ENCODE data around the gene KHDRBS1. TPM values are rescaled to one million over a fixed set of nuclear protein-coding genes. Genes with fewer than 3 reads are reported as not detected.
"Not testable (repeated sequence)": the region's sequence is repeated elsewhere in the genome, so short reads cannot be mapped to it uniquely, and the experiment has no call there.

Gene KHDRBS1
- total RNA-seq, 1 donor from 2014 or later = 128 TPM

DNA sequence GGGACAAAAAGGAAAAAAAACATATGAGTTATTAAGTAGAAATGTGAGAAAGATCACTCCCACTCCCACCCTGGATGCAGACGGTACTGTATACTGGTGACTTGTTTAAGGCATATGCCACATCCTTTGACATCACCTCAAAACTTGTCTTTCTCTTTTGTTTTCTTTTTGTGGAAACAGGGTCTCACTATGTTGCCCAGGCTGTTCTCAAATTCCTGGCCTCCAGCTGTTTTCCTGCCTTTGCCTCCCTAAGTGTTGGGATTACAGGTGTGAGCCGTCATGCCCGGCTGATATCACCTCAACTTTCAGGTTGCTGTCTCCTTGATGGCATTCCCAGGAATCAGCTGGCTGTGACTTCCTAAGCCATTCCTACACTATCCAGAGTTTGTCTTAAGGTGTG is 18.4 kb upstream of the KHDRBS1 start:
- Mint-ChIP-seq H3K9me3 (ENCODE audit: unreplicated experiment) (no peaks in the 10 kb centered on the region), H3K27ac (ENCODE audit: unreplicated experiment) (no peak overlapping the region), H3K36me3 (ENCODE audit: unreplicated experiment) (no peaks in the 10 kb centered on the region), H3K4me3 (ENCODE audit: unreplicated experiment) (no peak overlapping the region), H3K27me3 (ENCODE audit: unreplicated experiment) (peaks cover 2% of the 10 kb centered on the region), H3K4me1 (ENCODE audit: unreplicated experiment) (peaks cover 3% of the 10 kb centered on the region)
- DNase-seq (ENCODE audit: extremely low spot score, unreplicated experiment) = no peak
- no peak for TF ChIP-seq CTCF (IDR thresholded peaks at IDR 0.05)

- not testable (repeated sequence) for DNase-seq (ENCODE audit: extremely low spot score, unreplicated experiment); H3K4me3 Mint-ChIP-seq (ENCODE audit: unreplicated experiment); H3K27me3 Mint-ChIP-seq (ENCODE audit: unreplicated experiment); H3K36me3 Mint-ChIP-seq (ENCODE audit: unreplicated experiment); H3K27ac Mint-ChIP-seq (ENCODE audit: unreplicated experiment); H3K4me1 Mint-ChIP-seq (ENCODE audit: unreplicated experiment); H3K9me3 Mint-ChIP-seq (ENCODE audit: unreplicated experiment)
Measured at GRCh38 chr1:31996121-31996520, 17.5 kb upstream of the KHDRBS1 start.

GRCh38 chr1:32001863-32002262 is 11.8 kb upstream of the KHDRBS1 start:
- no peaks in the 10 kb centered on the region for H3K36me3 Mint-ChIP-seq (ENCODE audit: unreplicated experiment)
- no peak for TF ChIP-seq CTCF (IDR thresholded peaks at IDR 0.05)
- DNase-seq (ENCODE audit: extremely low spot score, unreplicated experiment) = no peak
- H3K4me3 Mint-ChIP-seq (ENCODE audit: unreplicated experiment) = no peak overlapping the region
- no peaks in the 10 kb centered on the region for H3K9me3 Mint-ChIP-seq (ENCODE audit: unreplicated experiment)
- peaks cover 11% of the 10 kb centered on the region for H3K4me1 Mint-ChIP-seq (ENCODE audit: unreplicated experiment)
- no peaks in the 10 kb centered on the region for H3K27me3 Mint-ChIP-seq (ENCODE audit: unreplicated experiment)
- no peak overlapping the region for H3K27ac Mint-ChIP-seq (ENCODE audit: unreplicated experiment)

DNA sequence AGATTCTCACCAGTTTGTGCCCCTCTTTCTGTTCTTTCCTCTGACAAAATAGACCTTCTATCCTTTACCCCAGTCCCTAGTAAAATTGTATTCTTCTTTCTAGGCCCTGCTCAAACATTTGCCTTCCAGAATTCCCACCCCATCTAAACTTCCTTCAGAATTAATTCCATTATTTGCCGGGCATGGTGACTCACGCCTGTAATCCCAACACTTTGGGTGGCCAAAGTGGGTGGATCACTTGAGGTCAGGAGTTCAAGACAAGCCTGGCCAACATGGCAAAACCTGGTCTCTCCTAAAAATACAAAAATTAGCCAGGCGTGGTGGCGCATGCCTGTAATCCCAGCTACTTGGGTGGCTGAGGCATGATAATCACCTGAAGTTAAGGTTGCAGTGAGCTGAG is 11.4 kb upstream of the KHDRBS1 start:
- H3K27me3 Mint-ChIP-seq (ENCODE audit: unreplicated experiment); H3K36me3 Mint-ChIP-seq (ENCODE audit: unreplicated experiment); H3K9me3 Mint-ChIP-seq (ENCODE audit: unreplicated experiment); H3K27ac Mint-ChIP-seq (ENCODE audit: unreplicated experiment); DNase-seq (ENCODE audit: extremely low spot score, unreplicated experiment); H3K4me3 Mint-ChIP-seq (ENCODE audit: unreplicated experiment): not testable (repeated sequence)
- H3K4me1 Mint-ChIP-seq (ENCODE audit: unreplicated experiment) = peaks cover 11% of the 10 kb centered on the region

DNA sequence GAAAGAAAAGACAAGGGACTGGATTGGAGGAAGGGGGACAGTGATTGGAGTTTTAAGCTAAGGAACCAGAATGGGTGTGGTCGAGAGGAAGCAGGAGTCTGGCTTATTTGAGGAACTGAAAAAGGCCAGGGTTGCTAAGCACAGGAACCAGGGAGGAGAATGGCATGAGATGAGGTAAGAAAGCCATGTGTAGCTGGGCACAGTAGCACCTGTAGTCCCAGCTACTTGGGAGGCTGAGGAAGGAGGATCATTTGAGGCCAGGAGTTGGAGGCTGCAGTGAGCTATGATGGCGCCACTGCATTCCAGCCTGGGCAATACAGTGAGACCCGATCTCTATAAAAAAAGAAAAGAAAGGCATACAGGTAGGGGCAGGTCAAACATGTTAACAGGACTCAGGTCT is 8.1 kb upstream of the KHDRBS1 start:
- DNase-seq (ENCODE audit: extremely low spot score, unreplicated experiment) = no peak
- TF ChIP-seq CTCF (IDR thresholded peaks at IDR 0.05) = no peak
- H3K4me1 Mint-ChIP-seq (ENCODE audit: unreplicated experiment) = peaks cover 11% of the 10 kb centered on the region
- H3K27me3 Mint-ChIP-seq (ENCODE audit: unreplicated experiment) = no peaks in the 10 kb centered on the region
- no peaks in the 10 kb centered on the region for H3K36me3 Mint-ChIP-seq (ENCODE audit: unreplicated experiment)
- H3K4me3 Mint-ChIP-seq (ENCODE audit: unreplicated experiment) = no peak overlapping the region
- no peak overlapping the region for H3K27ac Mint-ChIP-seq (ENCODE audit: unreplicated experiment)
- no peaks in the 10 kb centered on the region for H3K9me3 Mint-ChIP-seq (ENCODE audit: unreplicated experiment)

GRCh38 chr1:32007591-32007940 is 6.1 kb upstream of the KHDRBS1 start:
- H3K36me3 Mint-ChIP-seq (ENCODE audit: unreplicated experiment) = no peaks in the 10 kb centered on the region
- peaks cover 6% of the 10 kb centered on the region for H3K4me1 Mint-ChIP-seq (ENCODE audit: unreplicated experiment)
- no peak for TF ChIP-seq CTCF (IDR thresholded peaks at IDR 0.05)
- no peaks in the 10 kb centered on the region for H3K27me3 Mint-ChIP-seq (ENCODE audit: unreplicated experiment)
- H3K4me3 Mint-ChIP-seq (ENCODE audit: unreplicated experiment) = no peak overlapping the region
- no peak overlapping the region for H3K27ac Mint-ChIP-seq (ENCODE audit: unreplicated experiment)
- no peak for DNase-seq (ENCODE audit: extremely low spot score, unreplicated experiment)
- H3K9me3 Mint-ChIP-seq (ENCODE audit: unreplicated experiment) = no peaks in the 10 kb centered on the region

Data from osteocyte (in vitro differentiated cells).